ENCODE measurements around the gene GCNT1.
A peak's percentile ranks its signal among the peaks of the same experiment; 100 is the strongest.

Gene GCNT1

GRCh38 chr9:76553680-76554079 lies 94.7 kb downstream of the GCNT1 start:
- no peak for TF ChIP-seq POLR2A (IDR thresholded peaks at IDR 0.05; ENCODE audit: low read depth, low read length)
- FAIRE-seq: peak; percentile 53

More at GRCh38 chr9:76553680-76554079, 94.7 kb downstream of the GCNT1 start:
- DNase-seq (ENCODE audit: insufficient read length, low spot score): no peak
